HuH-7.5 (cell line): ENCODE measurements around the gene TYRP1.

ENCODE experiments used
- DNase-seq: peaks from one replicate; pipeline ENCODE4 v3.0.0; 2011; ENCODE audit warnings: low spot score

The TYRP1 gene

DNA sequence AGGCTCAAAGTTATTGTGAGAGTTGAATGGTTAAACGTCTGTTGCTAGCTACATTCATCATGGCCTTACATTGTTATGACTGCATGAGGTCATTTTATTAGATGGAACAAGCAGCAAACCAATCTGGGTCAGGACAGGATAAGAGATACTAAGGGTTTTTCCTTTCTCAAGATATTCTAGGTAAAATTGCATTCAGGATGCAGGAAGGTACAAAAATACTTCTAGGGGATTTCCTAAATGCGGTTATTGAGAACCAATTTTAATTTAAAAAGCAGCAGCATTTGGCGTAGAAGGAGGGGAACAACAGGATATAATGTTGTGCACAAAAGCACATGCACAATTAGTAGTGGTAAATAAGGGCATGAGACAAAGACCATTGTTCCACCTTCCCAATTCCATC is 42.5 kb downstream of the TYRP1 start:
- DNase-seq = no peak

DNA sequence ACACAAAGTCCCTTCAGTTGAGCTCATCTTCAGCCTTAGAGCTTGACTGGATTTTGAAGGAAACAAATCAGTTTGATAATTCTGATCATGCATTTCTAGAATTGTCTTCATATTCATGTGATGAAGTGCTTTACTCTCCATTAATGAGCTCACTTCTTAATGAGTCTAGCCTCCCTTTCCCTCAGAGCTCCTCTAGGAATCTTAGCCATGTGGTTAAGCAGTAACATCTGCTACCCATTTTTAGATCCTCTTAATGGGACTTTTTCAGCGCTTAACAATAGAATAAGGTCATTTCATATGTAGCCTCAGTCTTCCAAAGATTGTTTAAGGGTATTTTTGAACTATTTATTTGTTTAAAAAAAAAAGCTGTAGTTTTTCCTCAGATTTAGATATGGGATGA is 44.7 kb downstream of the TYRP1 start:
- DNase-seq = no peak

DNA sequence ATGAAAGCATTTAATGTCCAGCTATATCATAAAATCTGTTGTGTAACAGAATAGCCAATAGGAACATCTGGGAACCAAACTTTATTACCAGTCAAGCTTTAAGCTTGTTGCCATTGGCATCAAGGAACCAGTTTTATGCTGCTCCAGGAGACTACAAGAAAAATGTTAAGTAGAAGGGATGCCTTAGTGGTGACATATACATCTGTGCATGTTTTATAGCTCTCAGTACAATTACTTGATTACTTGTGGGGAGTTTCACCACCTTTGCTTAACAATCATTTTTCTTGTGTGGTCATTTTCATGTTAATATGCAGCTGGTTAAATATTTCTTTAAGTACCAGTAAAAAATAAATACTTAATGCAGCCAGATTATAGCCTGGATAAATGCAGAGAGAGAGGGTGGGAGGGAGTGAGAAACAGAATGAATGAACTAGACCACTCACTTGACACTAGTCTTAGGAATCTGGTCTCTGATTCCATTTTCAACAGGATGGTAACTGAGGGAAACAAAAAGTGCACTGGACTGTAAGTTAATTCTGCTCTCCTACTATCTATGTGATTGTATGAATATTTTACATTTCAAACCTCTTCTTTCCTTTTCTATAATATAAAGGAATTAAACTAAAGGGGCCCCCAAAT is 45.9 kb downstream of the TYRP1 start:
- DNase-seq = no peak

GRCh38 chr9:12740845-12741244 is 47.7 kb downstream of the TYRP1 start:
- no peak for DNase-seq

GRCh38 chr9:12748016-12748415 is 54.8 kb downstream of the TYRP1 start:
- no peak for DNase-seq

DNA sequence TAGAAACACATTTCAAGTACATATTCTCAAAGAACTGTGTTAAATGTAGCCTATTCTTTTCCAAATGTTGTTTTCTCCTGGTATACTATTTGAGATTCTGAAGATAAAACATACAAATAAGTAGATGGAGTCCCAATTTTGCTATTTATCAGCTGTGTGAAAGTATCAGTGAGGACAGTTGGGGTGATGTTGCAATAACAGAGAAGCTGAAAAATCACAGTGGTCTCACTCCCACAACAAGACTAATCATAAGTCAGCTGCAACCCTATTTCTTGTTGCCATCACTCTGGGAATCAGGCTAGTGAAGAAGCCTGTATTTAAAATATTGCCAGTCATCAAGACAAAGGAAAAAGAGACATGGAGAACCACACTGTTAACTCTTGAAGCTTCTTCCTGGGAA is 55.8 kb downstream of the TYRP1 start:
- DNase-seq = no peak

- no peak for DNase-seq
Measured at GRCh38 chr9:12753931-12754330, 60.7 kb downstream of the TYRP1 start.

- DNase-seq = no peak
Measured at GRCh38 chr9:12759761-12760160, 66.6 kb downstream of the TYRP1 start.
